NK-92 (cell line): Measurements from ENCODE around the gene CSRP3.

Source experiments
- DNase-seq: peaks from one replicate; lab custom pipeline; 2025; ENCODE audit not compliant: unreplicated experiment; lab: John Stamatoyannopoulos, UW

Gene CSRP3

DNA sequence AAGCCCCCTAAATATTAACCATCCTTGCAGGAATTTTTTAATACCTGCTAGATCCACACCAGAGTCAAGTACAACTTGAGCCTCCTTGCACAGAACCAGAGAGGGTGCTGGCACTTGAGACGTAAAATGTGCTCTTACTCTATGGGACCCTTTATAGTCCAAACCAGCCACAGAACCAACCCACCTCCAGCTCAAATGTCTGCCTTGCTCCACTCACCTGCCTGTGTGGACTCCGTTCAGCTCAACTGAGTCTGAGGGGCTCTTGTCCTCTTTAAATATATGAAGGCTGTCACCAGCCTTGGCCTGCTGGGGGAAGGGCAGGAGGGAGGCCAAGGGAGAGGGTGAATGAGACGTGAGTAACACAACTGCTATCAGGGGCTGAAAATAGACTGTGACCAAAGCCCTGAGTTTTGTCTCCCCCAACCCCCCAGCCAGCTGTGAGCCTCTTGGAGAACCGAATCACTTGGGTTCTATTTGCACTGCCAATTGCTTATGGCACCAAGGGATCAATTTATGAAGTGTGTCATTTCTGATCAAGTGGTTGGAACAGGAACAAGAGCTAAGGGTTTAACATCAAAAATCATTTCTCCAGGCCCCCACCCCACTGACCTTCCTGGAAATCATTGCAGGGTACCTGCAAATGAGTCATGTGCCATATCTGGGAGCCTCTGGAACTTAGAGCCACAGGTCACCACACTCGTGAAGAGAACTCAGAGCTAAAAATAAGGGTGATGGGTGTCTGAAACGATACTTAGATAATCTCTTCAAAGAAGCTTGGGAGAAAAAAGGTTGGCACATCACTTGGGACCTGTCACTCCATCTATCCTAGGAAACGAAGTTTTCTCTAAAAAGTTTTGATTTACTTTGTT is at the start of gene CSRP3:
TSS of gene CSRP3 (minus strand) at position 247 of the 869 bp plus-strand sequence. CDS start 9,535 bp downstream, outside the sequence.
- DNase-seq = no peak

DNA sequence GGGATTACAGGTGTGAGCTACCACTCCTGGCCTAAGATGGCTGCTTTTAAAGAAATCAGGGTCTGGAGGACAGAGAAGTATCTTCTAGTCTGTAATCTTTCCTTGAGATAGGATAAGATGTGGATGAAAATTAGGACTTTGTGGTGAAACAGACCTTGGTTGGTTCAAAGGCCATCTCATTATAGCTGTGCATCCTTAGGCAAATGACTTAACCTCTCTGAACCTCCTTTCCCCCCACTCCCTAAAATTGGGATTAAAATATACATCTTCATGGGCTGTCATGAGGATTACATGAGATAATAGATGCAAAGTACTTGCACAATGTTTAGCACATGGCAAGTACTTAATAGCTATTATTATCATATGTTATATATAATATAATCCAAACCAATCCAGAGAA is 49.8 kb upstream of the CSRP3 start:
- no peak for DNase-seq

DNA sequence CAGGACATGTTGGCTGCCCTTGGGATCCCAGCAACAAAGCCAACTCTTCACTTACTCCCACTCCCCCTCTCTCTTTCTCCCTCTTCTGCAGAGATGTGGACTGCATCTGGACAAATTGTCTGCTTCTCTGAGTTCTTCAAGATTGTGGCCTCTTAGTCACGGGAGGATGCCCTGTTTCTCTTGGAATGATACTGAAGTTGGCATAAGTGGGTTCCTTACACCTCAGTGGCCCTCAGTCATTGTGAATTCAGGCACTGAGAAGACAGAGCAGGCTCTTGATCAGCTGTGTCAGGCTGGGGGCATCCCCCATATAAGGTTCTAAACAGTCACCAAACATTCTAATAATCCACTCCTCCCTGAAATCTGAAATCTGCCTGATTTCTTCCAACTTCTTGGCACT is 45.0 kb upstream of the CSRP3 start:
- no peak for DNase-seq

DNA sequence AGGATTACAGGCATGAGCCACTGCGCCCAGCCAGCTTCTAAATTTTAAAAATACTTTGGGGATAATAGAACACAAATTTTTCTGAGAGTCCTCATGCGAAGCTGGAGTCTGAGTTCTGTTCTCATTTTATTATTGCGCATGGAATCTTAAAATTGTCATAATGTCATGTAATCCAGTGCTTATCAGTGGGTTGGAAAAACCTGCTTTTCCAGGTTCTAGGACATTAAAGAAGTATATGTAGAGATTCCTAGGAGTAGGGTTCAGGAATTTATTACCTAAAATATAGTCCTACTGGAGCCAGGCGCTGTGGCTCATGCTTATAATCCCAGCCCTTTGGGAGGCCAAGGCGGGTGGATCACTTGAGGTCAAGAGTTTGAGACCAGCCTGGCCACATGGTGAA is 43.6 kb upstream of the CSRP3 start:
- DNase-seq = no peak

DNA sequence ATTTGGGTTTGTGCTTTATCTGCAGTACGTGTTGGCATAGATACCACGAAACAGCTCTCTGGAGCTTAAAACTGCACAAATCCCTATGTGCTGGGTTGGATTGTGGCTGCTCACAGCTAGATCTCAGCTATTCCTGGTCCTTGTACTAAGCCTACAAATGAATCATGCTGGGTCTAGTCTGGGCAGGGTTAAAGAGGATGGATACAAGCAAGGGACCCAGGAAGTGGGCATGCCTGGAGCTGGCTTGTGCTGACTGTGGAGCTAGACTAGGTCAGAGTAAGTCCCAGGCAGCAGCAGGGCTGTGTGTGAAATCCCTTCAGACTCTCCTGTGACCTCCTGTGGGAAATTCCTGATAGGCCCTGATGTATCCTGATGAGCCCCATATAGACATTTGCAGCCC is 42.8 kb upstream of the CSRP3 start:
- no peak for DNase-seq

DNA sequence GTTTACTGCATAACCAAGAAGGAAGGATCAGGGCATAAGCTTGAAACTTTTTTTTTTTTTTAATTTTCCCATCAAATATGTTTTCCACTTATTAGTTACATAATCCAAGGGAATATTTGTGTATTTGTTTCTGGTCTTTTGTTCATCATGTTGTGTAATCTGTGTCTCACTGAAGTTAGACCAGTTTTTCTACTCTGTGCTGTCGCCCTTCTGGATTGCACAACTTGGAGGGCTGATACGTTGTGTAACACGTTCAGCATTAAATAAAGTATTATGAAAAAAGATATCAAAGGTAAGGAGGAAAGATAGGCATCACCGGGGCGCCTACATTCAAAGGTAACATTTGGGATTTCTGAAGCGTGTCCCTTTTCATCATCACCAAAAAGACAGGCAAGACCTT is 42.3 kb upstream of the CSRP3 start:
- DNase-seq = no peak

DNA sequence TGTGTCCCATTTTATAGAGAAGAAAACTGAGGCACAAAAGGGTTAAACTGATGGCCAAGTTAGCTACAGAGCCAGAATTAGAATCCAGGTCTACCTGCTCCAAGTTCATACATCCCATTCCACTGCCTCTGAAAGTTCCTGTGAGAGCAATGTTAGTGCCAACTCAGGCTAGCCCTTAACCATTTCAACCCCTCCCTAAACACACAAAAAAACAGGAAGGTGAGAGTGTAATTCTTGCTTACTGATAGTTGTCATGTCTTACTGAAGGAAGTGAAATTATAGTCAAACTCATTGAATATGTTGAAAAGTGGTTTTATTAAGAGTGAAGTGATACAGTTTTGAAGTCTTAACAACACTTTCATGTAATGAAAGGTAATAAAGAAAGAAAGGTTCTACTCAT is 41.8 kb upstream of the CSRP3 start:
- DNase-seq = no peak

DNA sequence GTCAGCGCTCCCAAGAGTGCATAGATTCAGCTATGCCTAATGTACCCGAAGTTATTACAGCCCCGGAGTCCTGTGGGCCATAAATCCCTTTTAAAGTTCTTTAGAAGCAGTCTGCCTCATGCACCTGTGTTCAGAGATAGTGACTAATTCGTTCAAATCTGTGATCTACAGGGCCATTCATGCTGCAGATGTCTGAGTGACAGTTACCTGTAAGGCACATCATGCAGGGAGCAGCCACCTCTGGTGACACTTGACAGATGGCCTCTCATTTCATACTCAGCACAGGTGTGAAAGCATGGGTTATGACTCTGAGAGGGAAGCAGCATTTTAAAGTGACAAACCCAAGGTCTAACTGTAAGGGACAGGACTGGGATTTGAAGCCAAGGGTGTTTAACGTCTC is 41.4 kb upstream of the CSRP3 start:
- DNase-seq = no peak

DNA sequence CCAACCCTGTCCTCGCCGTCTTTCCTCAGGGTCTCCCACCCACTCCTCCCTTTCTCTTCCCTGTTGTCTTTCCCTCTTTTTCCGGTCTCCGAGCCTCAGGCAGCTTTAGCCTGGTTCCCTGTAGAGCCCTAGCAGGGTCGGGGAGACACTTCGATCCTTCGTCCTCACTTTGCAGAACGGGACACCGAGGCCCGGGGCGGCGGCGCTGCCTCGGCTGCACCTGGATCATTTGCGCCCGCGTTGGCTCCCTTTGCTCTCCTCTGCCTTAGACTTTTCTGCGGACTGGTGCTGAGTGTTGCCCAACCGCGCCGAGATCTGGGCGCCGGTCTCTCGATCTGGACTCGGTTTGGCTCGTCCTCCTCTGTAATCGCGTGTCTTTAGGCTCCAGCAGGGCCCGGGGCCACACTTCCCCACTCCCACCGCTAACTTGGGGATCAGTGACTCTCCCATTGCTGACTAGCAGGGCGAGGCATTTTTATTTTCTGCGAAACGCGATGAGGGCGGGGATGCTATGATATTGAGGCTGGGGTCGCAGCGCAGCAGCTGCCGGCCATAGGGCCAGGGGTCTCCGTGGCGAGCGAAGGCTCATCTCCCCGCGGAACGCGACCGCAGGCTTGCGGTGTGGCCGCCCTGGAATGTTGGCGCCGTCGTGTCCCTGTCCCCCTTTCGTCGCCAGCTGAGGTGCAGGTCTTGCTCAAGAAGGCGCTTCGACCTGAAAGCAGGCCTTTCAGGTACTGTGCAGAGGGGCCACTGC is 40.6 kb upstream of the CSRP3 start:
- no peak for DNase-seq

DNA sequence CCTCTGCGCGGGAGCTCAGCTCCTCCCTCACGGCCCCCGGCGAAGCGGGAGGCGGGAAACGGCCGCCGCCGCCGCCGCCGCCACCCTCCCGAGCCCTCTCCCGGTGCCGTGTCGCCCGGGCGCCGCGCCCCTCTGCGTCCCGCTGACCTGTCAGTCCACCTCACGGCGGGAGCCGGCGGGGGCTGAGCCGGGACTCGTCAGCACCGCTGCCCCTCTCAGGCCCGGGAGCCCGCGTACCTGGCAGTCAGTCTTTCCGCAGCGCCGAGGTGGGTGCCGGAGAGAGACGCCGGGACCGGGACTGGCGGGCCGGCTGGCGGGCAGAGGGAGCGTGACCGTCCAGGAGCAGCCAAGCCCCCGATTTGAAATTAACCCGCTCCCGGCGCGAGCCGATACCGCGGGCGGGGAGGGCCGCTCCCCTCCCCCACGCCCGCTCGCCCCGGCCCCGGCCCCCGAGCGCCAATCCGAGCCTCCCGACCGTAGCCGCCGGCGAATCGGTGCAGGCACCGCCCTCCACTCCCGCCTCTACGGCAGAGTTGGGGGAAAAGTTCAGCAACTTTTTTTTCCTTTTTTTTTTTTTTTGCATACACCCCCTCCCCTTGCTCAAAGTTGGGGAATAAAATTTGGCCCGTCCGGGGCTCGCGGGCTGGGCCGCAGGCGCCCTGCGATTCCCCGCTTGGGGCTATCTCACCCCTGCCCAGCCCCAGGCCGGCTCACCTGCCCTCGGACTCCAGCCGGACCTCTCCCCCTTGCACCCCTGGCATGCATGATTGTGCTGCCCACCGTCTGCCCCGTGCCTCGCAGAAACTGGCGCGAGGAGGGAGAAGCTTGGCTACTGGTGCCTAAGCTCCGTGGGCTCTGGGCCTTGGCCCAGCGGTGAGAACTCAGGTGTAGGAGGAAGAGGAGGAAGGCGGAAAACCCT is 39.7 kb upstream of the CSRP3 start:
- no peak for DNase-seq

DNA sequence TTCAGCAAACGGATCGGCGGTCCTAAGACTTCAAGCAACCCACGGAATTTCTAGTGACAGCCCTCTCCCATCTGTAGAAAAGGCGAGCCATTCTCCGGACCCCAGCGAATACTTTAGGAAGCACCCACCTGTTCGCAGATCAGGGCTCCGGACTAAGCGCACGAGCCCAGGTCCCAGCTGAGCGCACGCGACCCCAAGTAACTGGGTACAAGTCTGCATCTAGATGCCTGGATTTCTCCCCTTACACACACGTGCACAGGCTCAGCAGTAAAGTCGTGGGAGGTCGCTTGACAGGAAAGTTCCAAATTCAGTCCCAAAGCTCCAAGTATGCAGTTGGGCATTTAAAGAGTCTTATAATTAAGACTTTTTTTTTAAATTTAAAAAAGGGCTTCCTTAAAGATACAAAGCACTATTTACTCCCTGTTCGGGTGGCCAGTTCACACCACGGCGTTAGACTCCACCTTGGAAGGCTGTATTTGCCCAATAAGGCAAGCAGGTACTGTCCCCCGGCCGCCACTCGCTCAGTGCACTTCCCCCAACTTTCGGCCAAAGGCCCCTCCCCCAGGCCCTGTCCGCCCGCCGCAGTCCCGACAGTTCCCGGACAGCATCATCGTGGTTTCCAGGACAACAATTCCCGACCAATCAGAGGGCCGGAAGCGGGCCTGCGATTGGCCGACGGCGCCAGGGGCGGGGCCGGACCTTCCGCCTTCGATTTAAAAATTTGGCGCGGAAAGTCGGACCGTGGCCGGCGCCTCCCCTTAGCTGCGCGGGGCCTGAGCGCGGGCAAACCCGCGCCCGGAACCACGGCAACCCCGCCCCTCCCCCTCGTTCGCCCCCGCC is 38.9 kb upstream of the CSRP3 start, which contains the start of gene E2F8:
TSS of gene E2F8 (minus strand) at position 526 of the 840 bp plus-strand sequence. CDS start 824 bp downstream, outside the sequence.
- peak; percentile 19 for DNase-seq

DNA sequence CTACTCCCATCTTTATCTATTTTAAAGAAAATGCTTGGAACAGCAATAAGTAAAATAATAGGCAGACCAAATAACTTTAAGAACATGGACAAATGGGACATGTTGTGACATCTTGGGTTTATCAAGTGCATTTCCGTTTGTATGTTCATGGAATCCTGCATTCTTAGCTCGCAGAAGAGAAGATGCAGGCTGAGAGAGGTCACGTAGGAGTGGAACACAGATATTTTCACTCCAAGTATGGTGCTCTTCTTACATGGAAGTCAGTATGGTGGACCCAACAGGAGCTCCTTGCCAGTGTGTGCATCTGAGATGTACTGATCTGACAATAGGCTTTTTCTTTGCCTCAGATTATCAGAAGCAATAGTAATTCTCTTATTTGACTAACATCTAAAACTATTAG is 37.3 kb upstream of the CSRP3 start:
- DNase-seq = no peak

DNA sequence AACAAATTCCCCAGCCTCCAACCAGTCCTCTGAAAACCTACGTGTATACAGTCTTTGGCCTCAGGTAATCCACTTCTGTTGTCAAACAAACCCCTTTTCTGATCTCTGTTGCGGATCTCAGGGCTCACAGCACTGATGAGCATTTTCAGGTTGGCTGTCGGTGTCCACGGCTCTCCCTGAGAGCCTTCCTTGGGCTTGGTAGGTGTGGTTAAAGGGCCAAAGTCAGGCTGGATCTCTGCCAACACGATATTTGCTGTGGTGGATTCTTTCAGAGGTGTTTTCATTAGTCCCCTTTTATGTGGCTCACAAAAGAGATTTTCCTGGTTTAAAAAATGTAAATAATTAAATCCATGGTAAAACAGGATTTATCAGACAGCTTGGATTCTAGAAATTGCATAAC is 36.0 kb upstream of the CSRP3 start:
- no peak for DNase-seq

DNA sequence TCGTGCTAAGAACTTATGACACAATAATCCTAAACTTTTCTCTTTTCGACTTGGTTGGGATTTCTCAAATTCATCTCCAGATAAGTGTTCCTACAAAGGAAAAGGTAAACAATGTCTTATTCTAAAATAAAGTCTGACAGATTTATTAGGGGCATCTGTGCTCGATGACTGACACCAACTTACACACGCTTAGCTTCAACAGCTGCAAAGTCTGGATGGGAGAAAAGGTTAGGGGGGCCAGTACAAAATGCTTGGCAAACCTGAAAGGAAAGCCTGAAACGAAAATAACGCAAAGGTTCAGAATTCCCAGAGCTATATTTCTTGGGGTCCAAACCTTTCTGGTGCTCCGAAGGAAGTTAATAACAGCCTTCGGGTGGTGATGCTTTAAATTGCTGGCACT is 35.6 kb upstream of the CSRP3 start:
- DNase-seq = no peak

DNA sequence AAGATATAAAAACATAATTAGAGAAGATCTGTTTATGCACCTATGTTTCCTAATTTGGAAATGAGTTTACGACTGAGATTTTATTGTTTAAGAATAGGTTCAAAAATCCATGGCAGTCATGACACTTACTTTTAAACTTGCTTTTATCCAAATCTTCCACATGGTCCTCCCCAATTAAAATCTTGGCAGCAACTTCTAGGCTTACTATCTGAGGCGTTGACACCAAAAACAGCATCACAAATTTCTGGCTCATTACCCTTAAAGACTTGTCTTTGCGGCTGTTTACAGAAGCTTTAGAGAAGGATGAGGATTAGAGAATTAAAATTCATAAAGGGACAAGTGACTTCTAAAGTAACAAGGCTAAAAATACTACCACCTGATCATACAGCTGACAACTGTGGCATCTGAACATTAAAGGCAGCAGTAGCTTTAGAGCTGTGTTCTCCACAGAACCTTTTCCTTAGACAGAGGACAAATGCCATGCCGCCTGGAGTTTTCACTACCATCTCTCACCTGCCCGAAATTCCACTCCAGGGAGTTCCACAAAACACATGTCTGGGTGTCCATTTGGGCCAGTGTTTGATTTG is 32.5 kb upstream of the CSRP3 start:
- DNase-seq = no peak

DNA sequence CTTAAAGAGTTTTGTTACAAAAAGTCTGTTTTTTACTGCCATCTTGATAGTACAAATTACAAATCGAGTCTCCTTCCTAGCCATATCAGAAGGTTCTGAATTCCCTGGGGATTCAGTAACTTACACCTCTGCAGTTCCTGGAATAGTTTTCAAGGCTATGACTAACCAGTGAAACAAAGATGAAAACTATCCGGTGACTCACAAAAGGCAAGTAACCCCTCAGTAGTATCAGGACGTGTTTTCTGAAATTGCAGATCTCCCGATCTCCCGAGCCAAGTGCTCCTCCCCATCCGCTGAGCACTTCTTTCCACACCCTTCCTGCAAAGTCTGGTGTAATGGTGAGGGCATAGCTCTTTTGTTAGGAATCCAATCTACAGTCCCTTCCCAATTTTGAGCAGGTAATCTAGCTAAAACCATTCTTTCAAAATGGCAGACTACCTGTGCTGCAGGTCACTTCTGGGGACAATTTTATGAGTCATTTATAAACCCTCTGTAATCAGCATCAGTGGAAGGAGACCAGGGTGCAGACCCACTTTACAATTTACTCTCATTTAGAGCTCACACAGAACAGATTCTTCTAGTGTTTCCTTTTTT is 31.2 kb upstream of the CSRP3 start:
- DNase-seq = no peak

DNA sequence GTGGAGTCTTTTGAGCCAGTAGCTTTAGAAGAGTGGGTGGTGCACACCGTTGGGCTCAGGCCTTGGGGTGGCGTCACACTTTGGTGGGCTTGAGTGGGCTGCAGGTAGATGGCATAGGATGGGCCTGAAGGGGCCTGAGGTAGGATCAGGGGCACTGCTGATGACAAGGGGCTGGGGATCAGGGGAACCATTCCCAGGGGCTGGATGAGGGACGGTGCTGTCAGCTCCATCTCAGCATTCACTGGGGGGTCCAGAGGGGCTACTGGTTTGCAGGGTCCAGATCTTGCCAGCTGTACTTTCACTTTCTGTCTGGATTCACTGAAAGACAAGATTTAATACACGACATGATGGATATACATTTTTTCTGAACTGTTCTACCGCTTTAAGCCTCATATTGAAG is 27.9 kb upstream of the CSRP3 start:
- DNase-seq = no peak

DNA sequence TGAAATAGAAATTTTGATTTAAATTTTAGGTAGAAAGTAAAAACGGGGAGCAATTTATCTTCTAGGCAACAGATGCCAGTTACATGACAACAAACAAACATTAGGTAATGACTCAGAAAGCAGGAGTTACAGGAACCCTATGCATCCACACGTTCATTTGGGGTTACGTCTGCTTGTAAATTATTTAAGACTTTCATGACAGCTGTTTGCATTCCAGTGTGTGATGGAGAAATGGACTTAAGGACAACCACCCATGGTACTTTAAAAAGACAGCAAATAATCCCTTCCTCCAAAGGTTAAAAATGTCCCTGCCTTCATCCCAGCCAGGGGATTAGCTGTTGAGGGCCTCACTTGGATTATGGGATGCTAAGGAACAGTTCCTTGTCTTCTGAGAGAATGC is 27.2 kb upstream of the CSRP3 start:
- DNase-seq = no peak

DNA sequence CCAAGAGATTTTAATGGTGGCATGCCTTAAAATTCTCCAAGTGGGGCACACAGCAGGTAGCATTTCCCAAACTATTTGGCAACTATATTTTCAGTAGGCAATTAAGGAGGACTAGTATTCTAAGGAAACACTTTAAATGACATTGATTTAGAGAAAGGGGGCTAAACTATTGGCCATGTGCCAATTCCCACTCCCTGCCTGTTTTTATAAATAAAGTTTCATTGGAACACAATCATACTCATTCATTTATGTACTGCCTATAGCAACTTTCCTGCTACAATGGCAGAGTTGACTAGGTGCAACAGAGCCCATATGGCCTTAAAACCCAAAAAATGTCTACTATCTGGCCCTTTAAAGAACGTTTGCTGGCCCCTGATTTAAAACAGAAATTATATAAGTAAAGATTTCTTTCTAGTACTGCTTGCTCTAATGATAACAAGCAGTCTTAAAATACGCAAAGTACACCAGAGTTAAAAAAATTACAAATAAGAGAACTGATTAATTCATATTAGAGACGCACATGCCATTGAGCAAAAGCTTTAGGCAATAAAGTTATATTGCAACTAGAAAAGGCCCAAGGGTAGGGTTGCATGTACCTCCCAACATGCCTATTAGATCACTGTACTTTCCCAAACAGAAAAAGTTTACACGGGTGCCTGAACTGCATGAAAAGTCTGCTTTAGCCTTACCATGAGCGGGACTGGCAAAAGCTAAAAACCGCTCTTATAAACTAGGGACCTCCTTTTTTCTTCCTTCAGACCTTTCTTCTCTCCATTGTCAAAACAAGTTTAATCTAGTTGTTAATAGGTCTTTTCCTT is 24.8 kb upstream of the CSRP3 start:
- DNase-seq = no peak
